SK-N-SH treated with all-trans-retinoic acid at 6 μM for 48 hours (cell line): Measurements from ENCODE around the gene ZNF540.

Source experiments
- CREB5 ChIP-seq: fragments of 250-450 bp; sonication (Bioruptor Pico); IDR thresholded peaks from 2 replicates; pipeline ENCODE4 v1.5.1; 2020; ENCODE audit warnings: low read depth, mild to moderate bottlenecking, moderate library complexity
- ZFP30 ChIP-seq: fragments of 450-650 bp; formaldehyde crosslinking; IDR thresholded peaks from 2 replicates; pipeline ENCODE4 v1.5.0; 2022; ENCODE audit warnings: mild to moderate bottlenecking, moderate library complexity

GRCh38 chr19:37551129-37551993 lies 43.3 kb upstream of the ZNF540 start:
- TF ChIP-seq ZFP30 (CRISPR knock-in tag) (no peak), CREB5 (CRISPR knock-in tag) (no peak)
